ENCODE measurements around the gene DSN1. TPM values are rescaled to one million over a fixed set of nuclear protein-coding genes. Genes with fewer than 3 reads are reported as not detected.

The DSN1 gene
- total RNA-seq, 8 experiments from 2014 or later: 4.3 to 16.7 (median 6.2) TPM

DNA sequence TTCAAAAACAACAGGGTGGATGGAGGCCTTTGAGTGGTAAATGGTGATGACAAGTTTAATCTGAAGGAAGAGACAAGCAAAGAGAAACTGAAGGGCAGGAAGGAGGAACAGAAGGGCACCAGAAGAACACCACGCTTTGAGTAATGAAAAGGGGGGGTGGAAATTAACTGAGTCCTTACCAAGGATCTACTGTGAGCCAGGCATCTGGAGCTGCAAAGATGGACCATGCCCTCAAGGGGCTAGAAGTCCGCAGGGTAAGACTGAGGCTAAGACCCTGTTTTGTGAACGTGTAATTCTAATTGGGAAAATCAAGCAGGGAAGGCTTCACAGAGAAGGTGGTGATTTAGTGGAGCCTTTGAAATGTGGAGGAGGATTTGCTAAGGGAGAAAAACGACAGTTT lies 29.3 kb downstream of the DSN1 start:
- H3K4me1 ChIP-seq (replicated peaks in 1 of 2): peaks cover 6% of the 10 kb centered on the region in 2 donors
- 48 to 79% (median 68%) methylated on average over 1 to 3 of the region's 4 CpGs; no CpG with 5 or more reads in 1 of the 10 experiments for WGBS, 10 experiments

DNA sequence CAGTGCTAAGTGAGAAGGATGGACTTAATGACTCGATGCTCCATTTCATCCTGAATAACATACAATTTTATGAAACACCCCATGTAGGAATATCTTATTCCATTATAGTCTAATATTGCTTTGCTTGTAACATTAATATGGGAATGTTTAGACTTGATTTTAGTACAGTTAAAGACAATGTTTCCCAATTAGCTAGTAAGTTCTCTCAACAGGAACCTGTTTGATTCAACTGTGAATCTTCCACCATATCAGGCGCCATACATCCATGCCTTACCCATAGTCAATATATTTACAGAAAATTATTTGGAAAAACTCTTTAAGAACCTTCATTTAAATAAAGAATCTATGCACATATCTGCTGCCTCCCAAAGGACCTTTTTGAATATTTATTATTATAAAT lies 31.0 kb downstream of the DSN1 start:
- H3K4me3 ChIP-seq: no peak overlapping the region
- peaks cover 6% of the 10 kb centered on the region in 2 donors for H3K4me1 ChIP-seq (replicated peaks in 1 of 2)
- in situ Hi-C loops (cut with MboI; ENCODE audit: low pct_unique_long_range_greater_than_20kb in 2 of 9, low sequenced_read_pairs in 9 of 9, unreplicated experiment in 9 of 9): no loop called here
- ATAC-seq (replicated peaks in 6 of 8): no peak
- WGBS, 10 experiments: 63 to 100% (median 100%) methylated on average over 1 to 2 of the region's 2 CpGs; no CpG with 5 or more reads in 1 of the 10 experiments
- H3K27ac ChIP-seq: no peak overlapping the region

More for the DNA sequence above, 29.3 kb downstream of the DSN1 start:
- in situ Hi-C loops (cut with MboI; ENCODE audit: low pct_unique_long_range_greater_than_20kb in 2 of 9, low sequenced_read_pairs in 9 of 9, unreplicated experiment in 9 of 9): no loop called here
- no peak for ATAC-seq (replicated peaks in 6 of 8)
- Histone ChIP-seq H3K4me3 (no peak overlapping the region), H3K27ac (no peak overlapping the region)

DNA sequence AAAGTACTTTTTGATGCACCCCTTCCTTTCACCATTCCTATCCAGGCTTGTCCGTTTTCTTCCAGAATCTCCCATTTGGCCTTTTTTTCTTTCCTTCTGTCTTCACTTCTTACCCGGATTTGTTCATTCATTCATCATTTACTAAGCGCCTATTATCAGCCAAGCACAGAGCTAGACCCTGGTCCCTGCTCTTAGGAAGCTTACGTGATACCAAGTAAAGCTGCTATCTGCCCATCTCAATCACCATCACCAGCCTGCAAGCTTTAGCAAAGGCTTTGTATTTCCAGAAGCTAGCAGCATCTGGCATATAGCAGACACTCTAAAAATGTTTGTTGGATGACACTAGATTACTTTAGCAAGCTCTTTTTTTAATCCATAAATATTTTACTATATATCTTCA lies 32.5 kb downstream of the DSN1 start:
- in situ Hi-C loops (cut with MboI; ENCODE audit: low pct_unique_long_range_greater_than_20kb in 2 of 9, low sequenced_read_pairs in 9 of 9, unreplicated experiment in 9 of 9): no loop called here
- no peak for ATAC-seq (replicated peaks in 6 of 8)
- peaks cover 6% of the 10 kb centered on the region in 2 donors for H3K4me1 ChIP-seq (replicated peaks in 1 of 2)
- WGBS, 10 experiments: 64 to 100% (median 76%) methylated on average over 1 to 4 of the region's 4 CpGs
- H3K27ac ChIP-seq: no peak overlapping the region
- H3K4me3 ChIP-seq: no peak overlapping the region

DNA sequence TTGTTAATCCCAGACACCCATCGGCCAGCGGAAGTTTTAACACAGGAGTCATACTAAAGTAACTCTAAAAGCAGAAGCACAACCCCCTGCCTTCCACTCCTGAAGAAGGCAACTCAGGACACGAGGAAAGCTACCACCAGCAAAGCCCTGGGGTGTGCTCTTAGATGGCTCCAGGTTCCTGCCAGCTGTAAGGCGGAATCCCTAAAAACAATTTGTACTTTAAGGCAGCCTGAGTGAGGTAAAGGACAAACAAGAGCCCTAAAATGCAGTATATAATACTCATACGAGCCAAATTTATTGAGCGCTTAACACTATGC lies 36.4 kb downstream of the DSN1 start:
- WGBS, 10 experiments: 76 to 100% (median 96%) methylated on average over 1 to 6 of the region's 6 CpGs; no CpG with 5 or more reads in 3 of the 10 experiments
- in situ Hi-C loops (cut with MboI; ENCODE audit: low pct_unique_long_range_greater_than_20kb in 2 of 9, low sequenced_read_pairs in 9 of 9, unreplicated experiment in 9 of 9): no loop called here

DNA sequence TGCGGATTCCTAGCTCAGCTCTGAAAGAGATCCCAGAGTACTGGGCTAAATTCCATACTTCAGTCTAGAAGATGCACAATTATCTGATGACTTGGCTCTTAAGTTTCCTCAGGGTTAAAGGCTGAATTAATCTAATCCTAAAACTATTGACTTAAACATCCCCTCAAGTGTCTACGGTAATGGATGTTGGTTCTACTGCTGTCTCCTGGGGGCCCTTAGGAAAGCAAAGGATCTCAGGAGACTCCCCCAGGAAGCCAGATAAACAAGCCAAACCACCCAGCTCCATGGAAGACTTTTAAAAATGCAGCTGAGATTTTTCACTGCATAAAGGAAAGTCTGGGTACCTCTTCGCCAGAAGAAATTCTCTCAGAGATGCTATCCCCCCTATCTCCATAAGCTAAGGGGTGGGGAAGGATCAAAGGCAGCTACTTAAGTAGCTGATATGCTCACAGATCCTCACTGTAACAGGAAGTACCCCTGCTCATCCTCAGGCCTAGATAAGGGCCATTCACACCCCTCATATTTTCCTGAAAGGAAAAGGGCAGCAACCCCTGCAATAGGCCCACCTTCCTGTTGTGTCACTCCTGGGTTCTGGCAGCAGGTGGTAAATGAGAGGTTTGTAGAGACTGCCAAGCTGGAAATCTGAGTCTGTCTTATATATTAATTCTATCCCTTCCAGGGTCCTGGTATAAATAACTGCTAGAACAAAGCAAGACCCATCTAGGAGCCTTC lies 36.9 kb downstream of the DSN1 start:
- WGBS, 10 experiments: 87 to 100% (median 92%) methylated on average over 2 to 3 of the region's 3 CpGs; no CpG with 5 or more reads in 3 of the 10 experiments
- no peaks in the 10 kb centered on the region for H3K4me1 ChIP-seq (replicated peaks in 1 of 2)
- ATAC-seq (replicated peaks in 6 of 8): no peak
- H3K27ac ChIP-seq: no peak overlapping the region
- no peak overlapping the region for H3K4me3 ChIP-seq
- in situ Hi-C loops (cut with MboI; ENCODE audit: low pct_unique_long_range_greater_than_20kb in 2 of 9, low sequenced_read_pairs in 9 of 9, unreplicated experiment in 9 of 9): no loop called here

More for the DNA sequence above, 36.4 kb downstream of the DSN1 start:
- no peak for ATAC-seq (replicated peaks in 6 of 8)
- Histone ChIP-seq H3K4me3 (no peak overlapping the region), H3K27ac (no peak overlapping the region), H3K4me1 (replicated peaks in 1 of 2) (no peaks in the 10 kb centered on the region)

DNA sequence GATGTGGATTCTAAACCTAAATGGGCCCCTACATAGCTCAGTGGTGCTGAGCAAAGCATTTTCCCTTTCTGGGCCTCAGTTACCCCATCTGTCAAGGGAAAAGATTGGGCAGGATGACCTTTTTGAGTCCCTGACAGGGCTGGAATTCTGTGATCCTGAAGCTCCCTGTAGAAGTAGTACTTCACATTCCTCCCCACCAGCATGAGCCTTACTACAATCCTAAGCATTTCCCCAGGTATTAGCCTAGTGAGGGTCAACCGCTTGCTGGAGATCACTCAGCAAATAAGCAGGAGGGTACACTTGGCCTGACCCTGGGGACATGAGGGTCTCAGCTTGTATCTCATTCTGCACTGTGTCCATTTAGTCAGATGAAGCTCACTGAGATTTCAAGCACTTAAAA lies 41.1 kb downstream of the DSN1 start:
- in situ Hi-C loops (cut with MboI; ENCODE audit: low pct_unique_long_range_greater_than_20kb in 2 of 9, low sequenced_read_pairs in 9 of 9, unreplicated experiment in 9 of 9): no loop called here
- Histone ChIP-seq H3K27ac (no peak overlapping the region), H3K4me3 (no peak overlapping the region), H3K4me1 (replicated peaks in 1 of 2) (no peaks in the 10 kb centered on the region)
- WGBS, 10 experiments: 86 to 100% (median 100%) methylated on average over 1 of the region's 1 CpG; no CpG with 5 or more reads in 7 of the 10 experiments
- no peak for ATAC-seq (replicated peaks in 6 of 8)

DNA sequence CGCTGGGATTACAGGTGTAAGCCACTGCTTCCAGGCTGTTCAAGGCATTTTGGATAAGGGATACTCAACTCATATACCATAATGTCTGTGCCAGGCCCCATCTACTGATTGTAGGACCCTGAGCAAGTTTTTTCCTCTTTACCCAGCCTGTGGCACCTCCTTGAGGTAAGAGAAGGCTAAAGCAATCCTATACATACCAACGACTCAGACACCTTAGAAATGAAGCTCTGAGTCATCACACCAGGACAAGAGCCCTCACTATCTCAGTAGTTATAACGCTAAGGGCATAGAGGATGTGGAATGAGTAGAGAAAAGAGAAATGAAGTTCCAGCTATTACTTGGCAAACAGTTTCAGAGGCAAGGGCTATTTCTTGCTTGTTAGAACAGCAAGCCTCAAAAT lies 44.6 kb downstream of the DSN1 start:
- Histone ChIP-seq H3K27ac (no peak overlapping the region), H3K4me3 (no peak overlapping the region), H3K4me1 (replicated peaks in 1 of 2) (no peaks in the 10 kb centered on the region)
- ATAC-seq (replicated peaks in 6 of 8): peak in 1 of 8 experiments; percentile 39
- WGBS, 10 experiments: 17 to 58% (median 36%) methylated on average over 1 to 2 of the region's 3 CpGs; no CpG with 5 or more reads in 5 of the 10 experiments
- in situ Hi-C loops (cut with MboI; ENCODE audit: low pct_unique_long_range_greater_than_20kb in 2 of 9, low sequenced_read_pairs in 9 of 9, unreplicated experiment in 9 of 9): no loop called here

DNA sequence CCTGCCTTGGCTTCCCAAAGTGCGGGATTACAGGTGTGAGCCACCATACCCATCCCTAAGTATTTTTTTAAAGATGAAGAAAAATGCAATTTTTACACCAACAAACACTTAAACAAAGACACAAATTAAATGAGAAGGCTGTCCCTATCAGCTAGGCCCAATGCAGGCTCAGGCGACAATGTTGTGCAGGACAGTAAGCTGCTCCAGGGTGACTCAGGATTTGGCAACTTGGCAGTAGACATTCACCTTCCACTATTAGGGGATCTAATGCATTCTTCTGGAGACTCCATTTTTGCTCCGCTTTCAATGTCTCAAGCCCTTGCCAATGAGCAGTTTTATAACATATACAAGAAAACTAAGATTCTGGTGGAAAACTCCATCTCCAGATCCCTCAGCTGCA lies 47.4 kb downstream of the DSN1 start:
- no peak overlapping the region for H3K27ac ChIP-seq
- 94 to 100% (median 100%) methylated on average over 1 to 3 of the region's 3 CpGs; no CpG with 5 or more reads in 3 of the 10 experiments for WGBS, 10 experiments
- in situ Hi-C loops (cut with MboI; ENCODE audit: low pct_unique_long_range_greater_than_20kb in 2 of 9, low sequenced_read_pairs in 9 of 9, unreplicated experiment in 9 of 9): no loop called here
- H3K4me3 ChIP-seq: no peak overlapping the region
- no peak for ATAC-seq (replicated peaks in 6 of 8)
- H3K4me1 ChIP-seq (replicated peaks in 1 of 2): no peaks in the 10 kb centered on the region

DNA sequence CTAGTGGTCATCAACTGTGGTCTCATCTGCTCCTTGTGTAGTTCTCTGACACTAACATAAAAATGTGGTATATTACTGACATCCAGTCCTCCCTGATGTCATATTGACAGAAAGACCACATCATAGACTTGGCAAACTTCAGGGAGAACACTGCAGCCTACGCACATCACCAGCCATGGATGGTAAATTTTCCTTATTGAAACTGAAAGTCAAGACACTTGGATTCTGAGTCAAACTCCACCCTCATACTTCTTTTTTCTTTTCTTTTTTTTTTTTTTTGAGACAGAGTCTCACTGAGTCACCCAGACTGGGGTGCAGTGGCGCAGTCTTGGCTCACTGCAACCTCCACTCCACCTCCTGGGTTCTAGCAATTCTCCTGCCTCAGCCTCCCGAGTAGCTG lies 53.1 kb downstream of the DSN1 start:
- WGBS, 10 experiments: 89 to 100% (median 100%) methylated on average over 1 to 3 of the region's 3 CpGs; no CpG with 5 or more reads in 4 of the 10 experiments
- in situ Hi-C loops (cut with MboI; ENCODE audit: low pct_unique_long_range_greater_than_20kb in 2 of 9, low sequenced_read_pairs in 9 of 9, unreplicated experiment in 9 of 9): no loop called here
- peak in 2 of 8 experiments; percentile 45 to 70 for ATAC-seq (replicated peaks in 6 of 8)
- peaks cover 2 to 3% of the 10 kb centered on the region in 2 donors for H3K4me1 ChIP-seq (replicated peaks in 1 of 2)
- H3K4me3 ChIP-seq: no peak overlapping the region
- no peak overlapping the region for H3K27ac ChIP-seq

DNA sequence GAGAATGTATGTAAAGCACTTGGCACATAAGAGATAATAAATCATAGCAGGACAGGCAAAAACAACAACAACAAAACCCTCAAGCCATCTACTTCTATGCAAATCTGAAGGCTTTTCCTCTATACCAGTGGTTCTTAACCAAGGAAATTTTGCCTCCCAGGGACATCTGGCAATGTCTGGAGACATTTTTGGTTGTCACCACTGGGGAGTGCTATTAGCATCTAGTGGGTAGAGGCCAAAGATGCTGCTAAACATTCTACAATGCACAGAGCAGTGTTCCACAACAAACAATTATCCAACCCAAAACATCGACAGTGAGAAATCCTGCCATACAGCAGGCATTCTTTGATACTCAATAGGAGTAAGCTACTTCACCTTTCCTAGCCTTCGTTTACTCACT lies 55.9 kb downstream of the DSN1 start:
- 57 to 100% (median 90%) methylated on average over 1 to 2 of the region's 2 CpGs; no CpG with 5 or more reads in 5 of the 10 experiments for WGBS, 10 experiments
- Histone ChIP-seq H3K4me3 (no peak overlapping the region), H3K27ac (no peak overlapping the region), H3K4me1 (replicated peaks in 1 of 2) (peaks cover 2 to 3% of the 10 kb centered on the region in 2 donors)
- peak in 3 of 8 experiments; percentile 68 to 93 (median 85) for ATAC-seq (replicated peaks in 6 of 8)
- in situ Hi-C loops (cut with MboI; ENCODE audit: low pct_unique_long_range_greater_than_20kb in 2 of 9, low sequenced_read_pairs in 9 of 9, unreplicated experiment in 9 of 9): no loop called here

DNA sequence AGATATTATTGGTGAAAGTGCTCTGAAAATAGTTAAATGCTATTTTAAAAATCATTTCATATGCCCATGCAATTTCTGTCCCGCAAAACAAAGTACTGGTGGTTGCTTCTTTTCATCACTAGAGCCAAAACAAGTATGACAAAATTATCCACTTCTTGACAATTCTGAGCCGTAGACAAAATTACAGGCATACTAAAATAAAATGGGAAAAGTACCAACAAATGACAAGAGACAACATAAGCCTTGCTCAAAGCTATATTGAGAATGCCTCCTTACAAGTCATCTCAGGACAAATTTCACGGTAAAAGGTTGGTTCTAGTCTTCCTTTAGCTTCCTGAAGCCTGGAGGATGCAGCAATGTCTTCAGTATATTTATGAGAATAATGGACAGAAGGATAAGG lies 56.5 kb downstream of the DSN1 start:
- no peak overlapping the region for H3K4me3 ChIP-seq
- ATAC-seq (replicated peaks in 6 of 8): no peak
- in situ Hi-C loops (cut with MboI; ENCODE audit: low pct_unique_long_range_greater_than_20kb in 2 of 9, low sequenced_read_pairs in 9 of 9, unreplicated experiment in 9 of 9): no loop called here
- 71 to 100% (median 92%) methylated on average over 1 to 3 of the region's 3 CpGs; no CpG with 5 or more reads in 1 of the 10 experiments for WGBS, 10 experiments
- no peak overlapping the region for H3K27ac ChIP-seq
- H3K4me1 ChIP-seq (replicated peaks in 1 of 2): peaks cover 2 to 3% of the 10 kb centered on the region in 2 donors

DNA sequence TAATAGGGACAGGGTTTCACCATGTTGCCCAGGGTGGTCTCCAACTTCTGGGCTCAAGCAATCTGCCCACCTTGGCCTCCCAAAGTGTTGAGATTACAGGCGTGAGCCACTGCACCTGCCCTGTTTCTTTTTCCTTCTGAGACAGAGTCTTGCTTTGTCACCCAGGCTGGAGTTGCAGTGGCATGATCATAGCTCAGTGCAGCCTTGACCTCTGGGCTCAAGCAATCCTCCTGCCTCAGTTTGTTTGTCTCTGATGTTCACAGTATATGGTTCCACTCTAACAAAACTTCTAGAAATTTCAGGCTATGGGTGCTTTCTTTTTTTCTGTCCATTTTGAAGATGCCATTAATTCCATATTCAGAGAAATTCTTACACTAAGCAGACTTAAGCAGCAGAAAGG lies 60.8 kb downstream of the DSN1 start:
- in situ Hi-C loops (cut with MboI; ENCODE audit: low pct_unique_long_range_greater_than_20kb in 2 of 9, low sequenced_read_pairs in 9 of 9, unreplicated experiment in 9 of 9): no loop called here
- ATAC-seq (replicated peaks in 6 of 8): no peak
- 80 to 100% (median 93%) methylated on average over 1 of the region's 1 CpG; no CpG with 5 or more reads in 6 of the 10 experiments for WGBS, 10 experiments
- Histone ChIP-seq H3K4me3 (no peak overlapping the region), H3K27ac (no peak overlapping the region), H3K4me1 (replicated peaks in 1 of 2) (no peaks in the 10 kb centered on the region)

DNA sequence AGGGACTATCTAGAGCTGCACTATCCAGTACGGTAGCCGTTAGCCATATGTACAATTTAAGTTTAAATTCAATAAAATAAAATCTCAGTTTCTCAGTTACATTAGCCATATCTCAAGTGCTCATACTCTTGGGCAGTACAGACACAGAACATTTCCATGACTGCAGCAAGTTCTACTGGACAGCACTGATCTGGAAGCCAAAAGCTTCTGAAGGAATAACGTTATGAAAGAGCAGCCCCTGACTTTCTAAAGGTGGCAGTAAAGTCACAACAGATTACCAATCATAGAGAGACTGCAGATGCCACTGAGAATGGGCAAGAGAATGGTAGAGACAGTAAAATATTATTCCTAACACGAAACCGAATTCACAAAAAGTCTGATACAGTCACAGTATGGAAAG lies 64.4 kb downstream of the DSN1 start:
- in situ Hi-C loops (cut with MboI; ENCODE audit: low pct_unique_long_range_greater_than_20kb in 2 of 9, low sequenced_read_pairs in 9 of 9, unreplicated experiment in 9 of 9): no loop called here
- ATAC-seq (replicated peaks in 6 of 8): no peak

DNA sequence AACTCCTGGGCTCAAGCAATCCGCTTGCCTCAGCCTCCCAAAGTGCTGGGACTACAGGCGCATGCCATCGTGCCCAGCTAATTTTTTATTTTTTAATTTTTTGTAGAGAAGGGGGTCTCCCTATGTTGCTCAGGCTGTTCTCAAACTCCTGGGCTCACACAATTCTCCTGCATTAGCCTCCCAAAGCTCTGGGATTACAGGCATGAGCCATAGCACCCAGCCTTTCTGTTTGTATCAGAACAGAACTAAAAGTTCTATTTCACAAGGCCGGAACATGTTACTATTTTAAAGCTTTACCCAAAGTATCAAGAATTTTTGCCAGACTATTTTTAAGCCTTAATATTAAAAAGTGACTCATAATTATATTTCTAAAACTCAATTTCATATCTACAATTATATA lies 70.0 kb downstream of the DSN1 start:
- no peak overlapping the region for H3K4me3 ChIP-seq
- no peak overlapping the region for H3K27ac ChIP-seq
- no peaks in the 10 kb centered on the region for H3K4me1 ChIP-seq (replicated peaks in 1 of 2)
- in situ Hi-C loops (cut with MboI; ENCODE audit: low pct_unique_long_range_greater_than_20kb in 2 of 9, low sequenced_read_pairs in 9 of 9, unreplicated experiment in 9 of 9): no loop called here
- ATAC-seq (replicated peaks in 6 of 8): no peak
- 88 to 100% (median 100%) methylated on average over 1 to 4 of the region's 4 CpGs; no CpG with 5 or more reads in 1 of the 10 experiments for WGBS, 10 experiments

More for the DNA sequence above, 64.4 kb downstream of the DSN1 start:
- Histone ChIP-seq H3K27ac (no peak overlapping the region), H3K4me1 (replicated peaks in 1 of 2) (no peaks in the 10 kb centered on the region), H3K4me3 (no peak overlapping the region)
- 20 to 92% (median 80%) methylated on average over 1 to 5 of the region's 5 CpGs; no CpG with 5 or more reads in 2 of the 10 experiments for WGBS, 10 experiments
